Measurements from ENCODE around the gene GAREM1.

DNA sequence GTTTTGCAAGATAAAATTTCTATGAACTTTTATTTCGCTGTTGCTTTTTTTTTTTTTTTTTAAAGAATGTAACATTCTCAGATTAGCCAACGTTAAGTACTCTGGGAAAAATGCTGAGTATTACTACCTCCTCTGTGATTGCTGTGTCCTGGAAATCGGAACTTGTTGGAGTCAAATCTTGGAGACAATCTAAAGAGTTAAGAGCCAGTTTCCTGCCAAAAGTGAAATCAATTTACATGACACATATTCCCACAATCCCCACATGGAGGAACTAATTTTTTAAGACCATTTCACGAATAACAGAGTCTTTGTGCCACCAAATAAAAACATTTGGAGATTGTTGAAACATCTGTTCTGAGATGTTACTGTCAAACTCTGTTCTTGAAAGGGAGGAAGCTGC is 153.0 kb downstream of the GAREM1 start:
- TF ChIP-seq EZH2phosphoT487 (IDR thresholded peaks at IDR 0.05) (no peak), EZH2 (IDR thresholded peaks at IDR 0.05) (no peak)
- TF ChIP-seq, protein P1, sequence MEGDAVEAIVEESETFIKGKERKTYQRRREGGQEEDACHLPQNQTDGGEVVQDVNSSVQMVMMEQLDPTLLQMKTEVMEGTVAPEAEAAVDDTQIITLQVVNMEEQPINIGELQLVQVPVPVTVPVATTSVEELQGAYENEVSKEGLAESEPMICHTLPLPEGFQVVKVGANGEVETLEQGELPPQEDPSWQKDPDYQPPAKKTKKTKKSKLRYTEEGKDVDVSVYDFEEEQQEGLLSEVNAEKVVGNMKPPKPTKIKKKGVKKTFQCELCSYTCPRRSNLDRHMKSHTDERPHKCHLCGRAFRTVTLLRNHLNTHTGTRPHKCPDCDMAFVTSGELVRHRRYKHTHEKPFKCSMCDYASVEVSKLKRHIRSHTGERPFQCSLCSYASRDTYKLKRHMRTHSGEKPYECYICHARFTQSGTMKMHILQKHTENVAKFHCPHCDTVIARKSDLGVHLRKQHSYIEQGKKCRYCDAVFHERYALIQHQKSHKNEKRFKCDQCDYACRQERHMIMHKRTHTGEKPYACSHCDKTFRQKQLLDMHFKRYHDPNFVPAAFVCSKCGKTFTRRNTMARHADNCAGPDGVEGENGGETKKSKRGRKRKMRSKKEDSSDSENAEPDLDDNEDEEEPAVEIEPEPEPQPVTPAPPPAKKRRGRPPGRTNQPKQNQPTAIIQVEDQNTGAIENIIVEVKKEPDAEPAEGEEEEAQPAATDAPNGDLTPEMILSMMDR (IDR thresholded peaks at IDR 0.05): no peak

Data from neural progenitor cell (in vitro differentiated cells).